Neuronal stem cell (in vitro differentiated cells): Measurements from ENCODE around the gene FUT3.
"Not testable (repeated sequence)": the region's sequence is repeated elsewhere in the genome, so short reads cannot be mapped to it uniquely, and the experiment has no call there.

Experiments used
- DNase-seq: peaks from one replicate; pipeline ENCODE4 v3.0.0-alpha.2; 2013; ENCODE audit warnings: low spot score
- H2AFZ ChIP-seq: one replicate; pipeline ENCODE4 v1.6.1; 2013; ENCODE audit warnings: mild to moderate bottlenecking, low read length, inconsistent platforms
- H2AK5ac ChIP-seq: 2 replicates; pipeline ENCODE4 v1.6.1; 2013; ENCODE audit warnings: low read depth, mild to moderate bottlenecking, inconsistent platforms, low read length, moderate library complexity, mixed read lengths
- H2BK120ac ChIP-seq: 2 replicates; pipeline ENCODE4 v1.6.1; 2013; ENCODE audit warnings: low read depth, mild to moderate bottlenecking, inconsistent platforms, low read length, moderate library complexity, mixed read lengths
- H2BK12ac ChIP-seq: one replicate; pipeline ENCODE4 v1.6.1; 2013; ENCODE audit warnings: low read length, inconsistent platforms
- H2BK15ac ChIP-seq: 2 replicates; pipeline ENCODE4 v1.6.1; 2013; ENCODE audit warnings: mild to moderate bottlenecking, low read length, inconsistent platforms, mixed read lengths
- H2BK5ac ChIP-seq: one replicate; pipeline ENCODE4 v1.6.1; 2013; ENCODE audit warnings: inconsistent platforms, mild to moderate bottlenecking, low read length, moderate library complexity
- H3K14ac ChIP-seq: one replicate; pipeline ENCODE4 v1.6.1; 2013; ENCODE audit warnings: low read length, inconsistent platforms
- H3K18ac ChIP-seq: 2 replicates; pipeline ENCODE4 v1.6.1; 2013; ENCODE audit warnings: low read length, inconsistent platforms
- H3K23ac ChIP-seq: 2 replicates; pipeline ENCODE4 v1.6.1; 2013; ENCODE audit warnings: low read depth, mild to moderate bottlenecking, mixed read lengths, low read length, inconsistent platforms; ENCODE audit not compliant: poor library complexity
- H3K27ac ChIP-seq: replicated peaks from 3 replicates; pipeline ENCODE4 v1.5.1; 2013; ENCODE audit warnings: low read length, inconsistent platforms
- H3K27me3 ChIP-seq, 3 experiments: 2 replicates each; pipeline ENCODE4 v1.6.1; 2013; ENCODE audit warnings: low read length in 3 of 3, mild to moderate bottlenecking in 2 of 3, inconsistent platforms in 1 of 3, low read depth in 1 of 3, mixed read lengths in 1 of 3, moderate library complexity in 1 of 3; ENCODE audit not compliant: control insufficient read depth in 3 of 3, insufficient read depth in 3 of 3
- H3K36me3 ChIP-seq, 2 donors: replicated peaks in 1 of 2; 2 replicates each; pipeline ENCODE4 v1.6.1; 2013; ENCODE audit warnings: low read length in 2 of 2; ENCODE audit not compliant: control insufficient read depth in 2 of 2, insufficient read depth in 2 of 2
- H3K4ac ChIP-seq: 2 replicates; pipeline ENCODE4 v1.6.1; 2013; ENCODE audit warnings: inconsistent platforms, mild to moderate bottlenecking, low read length, moderate library complexity
- H3K4me1 ChIP-seq, 2 donors: 1 replicate in 1 of 2; 2 replicates in 1 of 2; pipeline ENCODE4 v1.6.1; 2013; ENCODE audit warnings: low read length in 2 of 2, low read depth in 1 of 2; ENCODE audit not compliant: control insufficient read depth in 2 of 2, insufficient read depth in 1 of 2
- H3K4me2 ChIP-seq: one replicate; pipeline ENCODE4 v1.6.1; 2013; ENCODE audit warnings: mild to moderate bottlenecking, low read length, inconsistent platforms; ENCODE audit not compliant: insufficient read depth, poor library complexity, severe bottlenecking
- H3K4me3 ChIP-seq, 2 donors: 2 replicates each; pipeline ENCODE4 v1.5.1; 2013; ENCODE audit warnings: low read length in 2 of 2, mild to moderate bottlenecking in 2 of 2, inconsistent platforms in 1 of 2, moderate library complexity in 1 of 2
- H3K79me1 ChIP-seq: one replicate; pipeline ENCODE4 v1.6.1; 2013; ENCODE audit warnings: low read depth, mild to moderate bottlenecking, inconsistent platforms, low read length, moderate library complexity
- H3K9ac ChIP-seq: one replicate; pipeline ENCODE4 v1.6.1; 2013; ENCODE audit warnings: mild to moderate bottlenecking, low read depth, low read length, inconsistent platforms; ENCODE audit not compliant: poor library complexity
- H3K9me3 ChIP-seq, 2 donors: replicated peaks in 1 of 2; 2 replicates each; pipeline versions ENCODE3 to v1.6.1; 2013; ENCODE audit warnings: low read length in 2 of 2, mild to moderate bottlenecking in 2 of 2, inconsistent platforms in 1 of 2, low read depth in 1 of 2, mixed read lengths in 1 of 2, moderate library complexity in 1 of 2; ENCODE audit not compliant: control insufficient read depth in 2 of 2, insufficient read depth in 1 of 2
- H4K8ac ChIP-seq: one replicate; pipeline ENCODE4 v1.6.1; 2013; ENCODE audit warnings: low read depth, mild to moderate bottlenecking, inconsistent platforms, low read length, moderate library complexity
- H4K91ac ChIP-seq: one replicate; pipeline ENCODE4 v1.6.1; 2013; ENCODE audit warnings: low read length, low read depth, mild to moderate bottlenecking, inconsistent platforms; ENCODE audit not compliant: poor library complexity
- WGBS, 2 donors: extraction: QIAGEN DNeasy Blood & Tissue Kit; methylation state at CpG; one replicate each; pipeline ENCODE4 v1.1.7; 2013; ENCODE audit warnings: missing lambda C conversion rate in 2 of 2, mixed read lengths in 1 of 2; ENCODE audit not compliant: insufficient read length in 2 of 2, insufficient replicate concordance in 1 of 2; ENCODE audit errors: extremely low coverage in 2 of 2; 5-methylcytosine and 5-hydroxymethylcytosine counted together

Gene FUT3

DNA sequence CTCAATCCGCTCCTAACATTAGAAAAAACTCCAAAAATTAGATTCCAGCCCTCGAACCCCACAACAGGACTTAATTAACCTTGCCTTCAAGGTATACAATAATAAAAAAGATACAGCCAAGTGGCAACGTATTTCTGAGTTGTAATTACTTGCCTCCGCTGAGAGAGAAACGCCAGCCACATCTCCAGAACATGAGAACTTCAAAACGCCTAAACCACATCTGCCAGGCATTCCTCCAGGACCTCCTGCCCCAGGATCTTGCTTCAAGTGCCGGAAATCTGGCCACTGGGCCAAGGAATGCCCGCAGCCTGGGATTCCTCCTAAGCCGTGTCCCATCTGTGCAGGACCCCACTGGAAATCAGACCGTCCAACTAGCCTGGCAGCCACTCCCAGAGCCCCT is 2.9 kb upstream of the FUT3 start:
- not testable (repeated sequence) for H3K4me1 ChIP-seq, H4K91ac ChIP-seq, H2AFZ ChIP-seq, H3K4me3 ChIP-seq, H3K9me3 ChIP-seq, H3K27me3 ChIP-seq, H3K9ac ChIP-seq, H2BK15ac ChIP-seq, H2BK120ac ChIP-seq, H3K23ac ChIP-seq, DNase-seq, H3K79me1 ChIP-seq, H2BK5ac ChIP-seq, H3K36me3 ChIP-seq, H2AK5ac ChIP-seq, H4K8ac ChIP-seq, H3K18ac ChIP-seq, H3K14ac ChIP-seq, H3K27ac ChIP-seq, H3K4ac ChIP-seq, H3K4me2 ChIP-seq, H2BK12ac ChIP-seq
- no CpG with 5 or more reads among the region's 10 CpGs for WGBS, 2 donors

DNA sequence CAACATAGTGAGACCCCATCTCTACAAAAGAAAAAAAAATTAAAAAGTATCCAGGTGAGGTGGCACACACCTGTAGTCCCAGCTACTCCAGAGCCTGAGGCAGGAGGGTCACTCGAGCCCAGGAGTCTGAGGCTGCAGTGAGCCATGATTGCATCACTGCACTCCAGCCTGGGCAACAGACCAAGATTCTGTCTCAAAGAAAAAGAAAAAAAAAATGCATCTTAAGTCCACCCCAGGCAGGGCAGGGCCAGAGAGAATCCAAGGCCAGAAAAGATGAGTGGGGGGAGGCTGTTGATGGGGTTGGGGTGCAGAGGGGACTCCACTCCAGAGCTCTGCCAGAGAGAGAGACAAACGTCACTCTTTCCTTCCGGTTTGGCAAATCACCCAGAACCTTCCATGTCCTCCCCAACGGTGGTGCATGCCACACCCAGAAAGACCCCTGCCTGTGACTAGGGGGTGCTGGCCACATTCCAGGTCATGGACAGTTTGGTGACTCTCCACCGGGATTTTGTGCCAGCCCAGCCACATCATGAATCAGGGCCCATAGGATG is 431 bp downstream of the FUT3 start:
- Histone ChIP-seq H3K4me2 (no peak overlapping the region), H4K91ac (no peak overlapping the region), H2BK15ac (no peak overlapping the region), H3K4ac (no peak overlapping the region), H3K4me1 (peaks cover 0 to 2% of the 10 kb centered on the region in 2 donors), H3K27me3 (peaks cover 0 to 8% (median 0%) of the 10 kb centered on the region in 3 experiments), H3K4me3 (no peak overlapping the region), H2AFZ (no peak overlapping the region), H3K27ac (no peak overlapping the region), H3K36me3 (no peaks in the 10 kb centered on the region), H3K9me3 (no peaks in the 10 kb centered on the region), H2AK5ac (no peak overlapping the region), H2BK12ac (no peak overlapping the region), H2BK120ac (no peak overlapping the region), H3K14ac (no peak overlapping the region), H3K9ac (no peak overlapping the region), H3K23ac (no peak overlapping the region), H4K8ac (no peak overlapping the region), H3K18ac (no peak overlapping the region), H3K79me1 (no peaks in the 10 kb centered on the region), H2BK5ac (no peak overlapping the region)
- DNase-seq: no peak
- no CpG with 5 or more reads among the region's 5 CpGs for WGBS, 2 donors

DNA sequence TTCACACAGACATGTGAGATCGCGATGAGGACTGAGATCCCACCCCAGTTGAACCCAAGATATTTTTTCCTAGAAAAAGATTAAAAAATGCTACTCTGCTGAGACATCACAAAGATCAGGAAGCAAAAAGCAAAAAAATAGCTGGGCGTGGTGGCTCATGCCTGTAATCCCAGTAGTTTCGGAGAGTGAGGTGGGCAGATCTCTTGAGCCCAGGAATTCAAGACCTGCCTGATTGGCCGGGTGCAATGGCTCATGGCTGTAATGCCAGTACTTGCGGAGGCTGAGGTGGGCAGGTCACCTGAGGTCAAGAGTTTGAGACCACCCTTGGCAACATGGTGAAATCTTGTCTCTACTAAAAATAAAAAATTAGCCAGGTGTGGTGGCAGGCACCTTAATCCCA is 1.1 kb downstream of the FUT3 start:
- no peaks in the 10 kb centered on the region for H3K79me1 ChIP-seq
- no peak overlapping the region for H3K9ac ChIP-seq
- peaks cover 0 to 2% of the 10 kb centered on the region in 2 donors for H3K4me1 ChIP-seq
- H2AFZ ChIP-seq: no peak overlapping the region
- H3K27me3 ChIP-seq: peaks cover 0 to 7% (median 0%) of the 10 kb centered on the region in 3 experiments
- H2BK120ac ChIP-seq: no peak overlapping the region
- H3K18ac ChIP-seq: no peak overlapping the region
- no peak overlapping the region for H2BK15ac ChIP-seq
- H4K91ac ChIP-seq: no peak overlapping the region
- H4K8ac ChIP-seq: no peak overlapping the region
- peak overlapping the region; percentile 64 for H3K14ac ChIP-seq
- no peak overlapping the region for H3K4me2 ChIP-seq
- H2AK5ac ChIP-seq: no peak overlapping the region
- H3K23ac ChIP-seq: no peak overlapping the region
- no CpG with 5 or more reads among the region's 6 CpGs for WGBS, 2 donors
- no peak overlapping the region for H2BK12ac ChIP-seq
- no peak overlapping the region for H2BK5ac ChIP-seq
- DNase-seq: no peak
- H3K4ac ChIP-seq: no peak overlapping the region
- no peak overlapping the region for H3K4me3 ChIP-seq
- H3K9me3 ChIP-seq: no peaks in the 10 kb centered on the region
- H3K27ac ChIP-seq: no peak overlapping the region
- H3K36me3 ChIP-seq: no peaks in the 10 kb centered on the region

DNA sequence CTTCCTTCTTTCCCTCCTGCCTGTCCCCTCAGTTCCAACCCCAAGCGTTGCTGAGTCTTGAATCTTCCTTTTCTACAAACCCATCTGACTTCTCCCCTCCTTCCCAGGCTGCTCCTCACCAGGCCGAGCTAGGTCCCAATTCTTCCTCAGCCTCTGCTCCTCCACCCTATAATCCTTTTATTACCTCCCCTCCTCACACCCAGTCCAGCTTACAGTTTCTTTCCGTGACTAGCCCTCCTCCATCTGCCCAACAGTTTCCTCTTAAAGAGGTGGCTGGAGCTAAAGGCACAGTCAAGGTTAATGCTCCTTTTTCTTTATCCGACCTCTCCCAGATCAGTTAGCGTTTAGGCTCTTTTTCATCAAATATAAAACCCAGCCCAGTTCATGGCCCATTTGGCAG is 2.6 kb downstream of the FUT3 start:
- H2AFZ ChIP-seq, H3K4me2 ChIP-seq, H4K8ac ChIP-seq, H2BK5ac ChIP-seq, H3K4me1 ChIP-seq, H3K9ac ChIP-seq, H3K79me1 ChIP-seq, H3K4me3 ChIP-seq, H3K27ac ChIP-seq, H3K14ac ChIP-seq, H3K23ac ChIP-seq, H2BK12ac ChIP-seq, H3K9me3 ChIP-seq, DNase-seq, H4K91ac ChIP-seq, H3K18ac ChIP-seq, H2BK15ac ChIP-seq, H3K4ac ChIP-seq, H3K27me3 ChIP-seq, H2BK120ac ChIP-seq, H2AK5ac ChIP-seq, H3K36me3 ChIP-seq: not testable (repeated sequence)
- WGBS, 2 donors: no CpG with 5 or more reads among the region's 5 CpGs
